Heart right ventricle (tissue), 16 donors: Measurements from ENCODE around the gene NAALADL2. TPM values are rescaled to one million over a fixed set of nuclear protein-coding genes. Genes with fewer than 3 reads are reported as not detected.
A peak's percentile ranks its signal among the peaks of the same experiment; 100 is the strongest.

ENCODE experiments used
- ATAC-seq, 8 donors: fragments of 200-7000 bp; cut with Tn5 transposase; one replicate each; pipeline ENCODE4 v1.9.1; 2020; ENCODE audit warnings: mild to moderate bottlenecking in 8 of 8, moderate library complexity in 8 of 8, moderate number of reproducible peaks in 1 of 8
- DNase-seq, 2 donors: peaks; one replicate each; pipeline ENCODE4 v3.0.0-alpha.2; 2020
- H3K27ac ChIP-seq, 10 donors: fragments of 200-600 bp; sonication (generic) in 2 of 10; one replicate each; pipeline versions ENCODE4 v1.5.0 to v1.8.0; 2020 to 2022; ENCODE audit warnings: mild to moderate bottlenecking in 3 of 10
- H3K27me3 ChIP-seq, 7 donors: fragments of 200-600 bp; one replicate each; pipeline ENCODE4 v1.8.0; 2021 to 2022; ENCODE audit warnings: mild to moderate bottlenecking in 2 of 7
- H3K36me3 ChIP-seq, 9 donors: fragments of 200-600 bp; sonication (generic) in 1 of 9; one replicate each; pipeline versions ENCODE4 v1.5.0 to v1.8.0; 2020 to 2022; ENCODE audit warnings: mild to moderate bottlenecking in 2 of 9
- H3K4me1 ChIP-seq, 9 donors: fragments of 200-600 bp; sonication (generic) in 1 of 9; one replicate each; pipeline versions ENCODE4 v1.5.0 to v1.8.0; 2020 to 2022; ENCODE audit warnings: mild to moderate bottlenecking in 4 of 9
- H3K4me3 ChIP-seq, 10 donors: fragments of 200-600 bp; sonication (generic) in 2 of 10; one replicate each; pipeline versions ENCODE4 v1.5.0 to v1.8.0; 2020 to 2022; ENCODE audit warnings: mild to moderate bottlenecking in 7 of 10, moderate library complexity in 2 of 10
- H3K9me3 ChIP-seq, 11 donors: fragments of 200-600 bp in 10 of 11; sonication (generic) in 2 of 11; one replicate each; pipeline versions ENCODE4 v1.5.0 to v1.8.0; 2013 to 2022; ENCODE audit warnings: mild to moderate bottlenecking in 2 of 11, control low read depth in 1 of 11, moderate library complexity in 1 of 11
- WGBS, 2 donors: extraction: QIAGEN DNeasy Blood & Tissue Kit; methylation state at CpG; one replicate each; pipeline ENCODE4 v1.1.7; 2013; ENCODE audit warnings: inconsistent platforms in 1 of 2; 5-methylcytosine and 5-hydroxymethylcytosine counted together
- intact Hi-C, 10 donors: fragments of 100-400 bp; cut with DNase I; formaldehyde crosslinking; loops; one replicate each; pipeline versions ENCODE4 v1.11.1 to v1.14.2; 2022
- polyA plus RNA-seq, 2 donors: library from polyadenylated mRNA; stranded (reverse); fragments of 200-250 nt; gene quantifications; one replicate each; pipeline ENCODE4 v1.2.3, GENCODE V29; 2013
- total RNA-seq, 10 donors: library from RNA; stranded (reverse); fragmentation: NEBNext Ultra II Directional in 3 of 10; extraction: Animal tissue kit (Norgen Biotek cat#: 25700) in 3 of 10; gene quantifications; one replicate each; pipeline versions ENCODE4 v1.2.1 to v1.2.4, GENCODE V29; 2021 to 2023
- TF ChIP-seq, protein P1 (sequence below), 9 donors: fragments of 200-600 bp; sonication (generic) in 2 of 9; IDR thresholded peaks; one replicate each; pipeline versions ENCODE4 v1.5.0 to v1.8.0; 2021 to 2022; ENCODE audit warnings: antibody characterized with exemption in 9 of 9, mild to moderate bottlenecking in 5 of 9, moderate library complexity in 1 of 9
- donor health status: Arrhythmogenic right ventricular cardiomyopathy.
- donor health status: ischemic (EF 13 %, LVEDD 7.1; RV severe dilation, severe dysfunction).
- donor health status: healthy with polysubstance abuse.
- donor health status: DM: no; HTN: yes; CAD: no.
- donor health status: DM: no; HTN: no; CAD: no.
- donor health status: ischemic (EF 25% LVEDD 6.9; RV normal size, moderate dysfunction).
- donor health status: ischemic (EF 25% LVEDD 5.7; RV mildly dilated, moderate dysfunction).
- donor health status: healthy.
- donor health status: DM: yes; HTN: yes; CAD: no.
- donor health status: Ischemic cardiomyopathy.
- donor health status: ischemic (EF 35%, LVEDD 5.7; RV mildly dilated, moderate dysfunction).
- donor health status: nonischemic (EF 11% LVEDD 7.7; RV severe dilation, severe dysfunction).
- donor health status: DM: yes; HTN: yes; CAD: no.
- donor health status: PGD.
- donor health status: ischemic (EF 29% LVEDD 5.4; RV normal size, mild dysfunction).
- donor health status: nonischemic (EF 23%, LVEDD 6.1; RV moderate dilation, normal function).

NAALADL2 gene
- total and polyA plus RNA-seq, 12 donors: 0.36 to 11.9 (median 5.2) TPM

DNA sequence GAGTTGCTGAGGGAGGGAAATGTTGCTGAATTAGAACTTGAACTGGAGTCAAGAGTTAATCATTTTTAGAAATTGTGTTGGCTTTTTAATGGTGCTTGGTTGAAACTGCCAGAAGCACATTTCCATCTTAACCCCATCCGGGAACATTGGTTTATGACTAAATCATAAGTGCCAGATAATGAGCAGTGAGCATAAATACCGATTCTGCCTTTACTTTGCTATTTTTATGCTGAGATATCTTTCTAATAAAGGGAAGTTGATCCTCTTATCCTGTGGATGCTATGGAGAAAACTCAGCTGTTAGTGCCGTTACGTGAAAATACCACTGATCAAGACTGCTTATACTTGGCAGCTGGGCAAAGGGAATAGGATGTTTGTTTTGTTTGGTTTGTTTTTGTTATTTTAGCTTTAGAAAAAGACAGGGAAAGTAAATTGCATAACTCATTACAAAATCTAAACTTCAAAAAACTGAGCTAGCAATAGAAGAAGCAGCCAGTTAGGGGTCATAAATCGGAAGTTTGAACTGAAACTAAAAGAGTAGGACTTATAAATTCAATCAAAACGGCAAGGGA is 813.1 kb downstream of the NAALADL2 start:
- intact Hi-C loops: no loop called here
- no peaks in the 10 kb centered on the region for H3K4me1 ChIP-seq
- no peak for ATAC-seq
- WGBS, 2 donors: 33 to 35% methylated on average over 6 of the region's 6 CpGs
- peak overlapping the region in 8 of 10 donors; percentile 4 to 49 (median 34) for H3K4me3 ChIP-seq
- no peak for DNase-seq
- H3K9me3 ChIP-seq: no peaks in the 10 kb centered on the region
- TF ChIP-seq, protein P1, sequence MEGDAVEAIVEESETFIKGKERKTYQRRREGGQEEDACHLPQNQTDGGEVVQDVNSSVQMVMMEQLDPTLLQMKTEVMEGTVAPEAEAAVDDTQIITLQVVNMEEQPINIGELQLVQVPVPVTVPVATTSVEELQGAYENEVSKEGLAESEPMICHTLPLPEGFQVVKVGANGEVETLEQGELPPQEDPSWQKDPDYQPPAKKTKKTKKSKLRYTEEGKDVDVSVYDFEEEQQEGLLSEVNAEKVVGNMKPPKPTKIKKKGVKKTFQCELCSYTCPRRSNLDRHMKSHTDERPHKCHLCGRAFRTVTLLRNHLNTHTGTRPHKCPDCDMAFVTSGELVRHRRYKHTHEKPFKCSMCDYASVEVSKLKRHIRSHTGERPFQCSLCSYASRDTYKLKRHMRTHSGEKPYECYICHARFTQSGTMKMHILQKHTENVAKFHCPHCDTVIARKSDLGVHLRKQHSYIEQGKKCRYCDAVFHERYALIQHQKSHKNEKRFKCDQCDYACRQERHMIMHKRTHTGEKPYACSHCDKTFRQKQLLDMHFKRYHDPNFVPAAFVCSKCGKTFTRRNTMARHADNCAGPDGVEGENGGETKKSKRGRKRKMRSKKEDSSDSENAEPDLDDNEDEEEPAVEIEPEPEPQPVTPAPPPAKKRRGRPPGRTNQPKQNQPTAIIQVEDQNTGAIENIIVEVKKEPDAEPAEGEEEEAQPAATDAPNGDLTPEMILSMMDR (IDR thresholded peaks at IDR 0.05): no peak
- H3K36me3 ChIP-seq: no peaks in the 10 kb centered on the region
- H3K27ac ChIP-seq: peak overlapping the region in 1 of 10 donors; percentile 31
- no peaks in the 10 kb centered on the region for H3K27me3 ChIP-seq

DNA sequence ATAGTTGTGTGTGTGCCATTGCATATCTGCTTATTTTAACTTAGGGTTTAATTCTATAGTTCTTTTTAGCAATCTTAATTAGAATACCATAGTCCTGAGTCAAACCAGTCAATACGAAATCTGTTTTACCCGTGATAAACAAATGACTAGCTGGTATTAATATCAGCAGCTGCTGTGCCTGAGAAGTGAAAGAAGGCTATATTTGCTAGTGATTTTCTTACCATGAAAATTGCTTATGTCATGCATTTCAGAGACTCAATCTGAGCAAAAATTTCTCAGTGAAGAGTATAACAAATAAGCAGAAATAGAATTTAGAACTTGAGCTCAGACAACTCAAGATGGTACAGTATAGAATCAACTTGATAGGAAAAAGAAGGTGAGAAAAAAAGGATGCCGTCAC is 820.4 kb downstream of the NAALADL2 start:
- Histone ChIP-seq H3K27me3 (no peaks in the 10 kb centered on the region), H3K4me1 (no peaks in the 10 kb centered on the region), H3K9me3 (peaks cover 0 to 28% (median 4%) of the 10 kb centered on the region in 11 donors), H3K4me3 (no peak overlapping the region), H3K36me3 (no peaks in the 10 kb centered on the region), H3K27ac (no peak overlapping the region)
- DNase-seq (no peak), ATAC-seq (no peak)
- intact Hi-C loops: no loop called here
- WGBS, 2 donors: 86 to 89% methylated on average over 3 of the region's 3 CpGs
- TF ChIP-seq, protein P1 (IDR thresholded peaks at IDR 0.05): no peak

DNA sequence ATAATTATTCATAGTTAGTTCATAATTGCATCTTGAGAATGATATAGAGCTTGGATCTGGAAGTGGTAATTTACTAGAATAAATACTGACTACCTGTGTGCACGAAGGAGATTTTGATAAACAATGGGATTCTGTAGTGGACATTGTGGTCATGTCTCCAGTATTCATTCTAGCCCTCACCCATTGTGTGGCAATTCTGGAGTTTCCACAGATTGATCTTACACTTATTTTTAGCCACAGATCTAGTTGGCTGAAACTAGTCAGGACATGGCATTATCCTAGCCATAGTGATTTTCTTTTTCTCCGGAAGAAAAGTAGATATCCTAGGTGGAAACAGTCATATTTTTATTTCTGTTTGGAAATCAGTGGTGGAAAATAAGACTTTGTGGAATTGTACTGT is 833.1 kb downstream of the NAALADL2 start:
- Histone ChIP-seq H3K4me3 (no peak overlapping the region), H3K9me3 (no peaks in the 10 kb centered on the region), H3K27ac (no peak overlapping the region), H3K36me3 (no peaks in the 10 kb centered on the region), H3K4me1 (no peaks in the 10 kb centered on the region), H3K27me3 (no peaks in the 10 kb centered on the region)
- TF ChIP-seq, protein P1 (IDR thresholded peaks at IDR 0.05): no peak
- no peak for ATAC-seq
- 92 to 93% methylated on average over 2 of the region's 2 CpGs for WGBS, 2 donors
- DNase-seq: no peak
- intact Hi-C loops: no loop called here

DNA sequence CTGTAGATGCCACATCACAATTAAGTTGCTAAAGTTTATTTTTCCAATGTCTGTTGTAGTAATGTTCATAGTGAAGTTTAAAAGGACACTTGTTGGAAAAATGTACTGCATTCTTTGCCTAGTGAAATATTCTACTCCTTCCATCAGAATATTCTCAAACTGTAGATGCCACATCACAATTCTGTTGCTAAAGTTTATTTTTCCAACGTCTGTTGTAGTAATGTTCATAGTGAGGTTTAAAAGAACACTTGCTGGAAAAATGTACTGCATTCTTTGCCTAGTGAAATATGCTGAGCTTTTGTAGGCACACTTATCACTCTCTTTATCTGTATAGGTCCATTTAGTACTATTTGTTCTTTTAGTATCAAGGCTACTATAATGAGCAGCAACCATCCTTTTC is 836.1 kb downstream of the NAALADL2 start:
- H3K9me3 ChIP-seq: no peaks in the 10 kb centered on the region
- no peak for DNase-seq
- no peaks in the 10 kb centered on the region for H3K36me3 ChIP-seq
- no peaks in the 10 kb centered on the region for H3K4me1 ChIP-seq
- no peak overlapping the region for H3K27ac ChIP-seq
- intact Hi-C loops: no loop called here
- TF ChIP-seq, protein P1 (IDR thresholded peaks at IDR 0.05): no peak
- H3K27me3 ChIP-seq: no peaks in the 10 kb centered on the region
- WGBS, 2 donors: 32 to 35% methylated on average over 1 of the region's 1 CpG
- no peak overlapping the region for H3K4me3 ChIP-seq
- ATAC-seq: no peak
